KMS-11 (cell line): ENCODE measurements around the gene PLAAT5.

ENCODE experiments used
- H2AFZ ChIP-seq: fragments of 200-600 bp; sonication (generic); 2 replicates; pipeline ENCODE4 v1.6.1; 2016; ENCODE audit warnings: antibody characterized with exemption, mixed run types, low read depth
- H3K27ac ChIP-seq: fragments of 200-600 bp; sonication (generic); 2 replicates; pipeline ENCODE4 v1.6.1; 2016; ENCODE audit warnings: mild to moderate bottlenecking, mixed run types
- H3K27me3 ChIP-seq: fragments of 200-600 bp; sonication (generic); 2 replicates; pipeline ENCODE4 v1.6.1; 2017; ENCODE audit warnings: mild to moderate bottlenecking, low read depth, mixed run types, moderate library complexity; ENCODE audit not compliant: insufficient read depth
- H3K36me3 ChIP-seq: fragments of 200-600 bp; sonication (generic); 2 replicates; pipeline ENCODE4 v1.6.1; 2017; ENCODE audit warnings: mild to moderate bottlenecking, mixed run types; ENCODE audit not compliant: insufficient read depth
- H3K4me1 ChIP-seq: fragments of 200-600 bp; sonication (generic); 2 replicates; pipeline ENCODE4 v1.6.1; 2016; ENCODE audit warnings: mild to moderate bottlenecking, low read depth, mixed run types; ENCODE audit not compliant: poor library complexity, severe bottlenecking
- H3K4me2 ChIP-seq: fragments of 200-600 bp; sonication (generic); 2 replicates; pipeline ENCODE4 v1.7.0; 2016; ENCODE audit warnings: mild to moderate bottlenecking, mixed run types
- H3K4me3 ChIP-seq: fragments of 200-600 bp; sonication (generic); IDR thresholded peaks from 2 replicates; pipeline ENCODE4 v1.6.1; 2017; ENCODE audit warnings: low read depth, low read length, mixed read lengths; ENCODE audit not compliant: insufficient read depth
- H3K79me2 ChIP-seq: fragments of 200-600 bp; sonication (generic); 2 replicates; pipeline ENCODE4 v1.6.1; 2016; ENCODE audit warnings: low read depth, mixed run types; ENCODE audit not compliant: insufficient read depth
- H3K9ac ChIP-seq: fragments of 200-600 bp; sonication (generic); 2 replicates; pipeline ENCODE4 v1.6.1; 2016; ENCODE audit warnings: mild to moderate bottlenecking, mixed run types
- H4K20me1 ChIP-seq: fragments of 200-600 bp; sonication (generic); 2 replicates; pipeline ENCODE4 v1.6.1; 2016; ENCODE audit warnings: mild to moderate bottlenecking, mixed run types; ENCODE audit not compliant: insufficient read depth
- CTCF ChIP-seq: fragments of 200-600 bp; sonication (generic); conservative IDR thresholded peaks from 2 replicates; pipeline ENCODE4 v1.6.1; 2017; ENCODE audit warnings: low read depth, mild to moderate bottlenecking, antibody characterized with exemption, low read length, moderate library complexity, mixed read lengths

The PLAAT5 gene

GRCh38 chr11:63491636-63492372 lies 837 bp upstream of the PLAAT5 start:
- no peaks in the 10 kb centered on the region for H4K20me1 ChIP-seq
- H3K4me2 ChIP-seq: no peak overlapping the region

GRCh38 chr11:63491240-63491587 lies 247 bp upstream of the PLAAT5 start:
- TF ChIP-seq CTCF: no peak
- no peak overlapping the region for H3K27ac ChIP-seq
- no peaks in the 10 kb centered on the region for H4K20me1 ChIP-seq
- H3K36me3 ChIP-seq: no peaks in the 10 kb centered on the region
- H3K4me2 ChIP-seq: no peak overlapping the region
- no peaks in the 10 kb centered on the region for H3K79me2 ChIP-seq
- peaks cover 24% of the 10 kb centered on the region for H3K4me1 ChIP-seq
- H3K4me3 ChIP-seq: no peak overlapping the region
- H3K27me3 ChIP-seq: no peaks in the 10 kb centered on the region
- H3K9ac ChIP-seq: no peak overlapping the region
- no peak overlapping the region for H2AFZ ChIP-seq

More at GRCh38 chr11:63491636-63492372, 837 bp upstream of the PLAAT5 start:
- TF ChIP-seq CTCF: no peak
- peaks cover 24% of the 10 kb centered on the region for H3K4me1 ChIP-seq
- no peaks in the 10 kb centered on the region for H3K27me3 ChIP-seq
- H3K9ac ChIP-seq: no peak overlapping the region
- H3K36me3 ChIP-seq: no peaks in the 10 kb centered on the region
- H3K79me2 ChIP-seq: no peaks in the 10 kb centered on the region
- H3K27ac ChIP-seq: no peak overlapping the region
- H2AFZ ChIP-seq: no peak overlapping the region
- no peak overlapping the region for H3K4me3 ChIP-seq

- H3K79me2 ChIP-seq: no peaks in the 10 kb centered on the region
- H3K9ac ChIP-seq: no peak overlapping the region
- peak; percentile 22; the same call in 1 of the 2 replicates for TF ChIP-seq CTCF
- peak overlapping the region; percentile 55 for H3K4me2 ChIP-seq
- H3K27ac ChIP-seq: no peak overlapping the region
- no peaks in the 10 kb centered on the region for H3K36me3 ChIP-seq
- H4K20me1 ChIP-seq: no peaks in the 10 kb centered on the region
- no peak overlapping the region for H3K4me3 ChIP-seq
- H3K27me3 ChIP-seq: no peaks in the 10 kb centered on the region
- H2AFZ ChIP-seq: no peak overlapping the region
- peaks cover 24% of the 10 kb centered on the region for H3K4me1 ChIP-seq
These were observed 1.1 kb downstream of the PLAAT5 start for GRCh38 chr11:63489879-63490278.

- H3K27me3 ChIP-seq: no peaks in the 10 kb centered on the region
These were observed 2.2 kb downstream of the PLAAT5 start for GRCh38 chr11:63488789-63489188.

More at GRCh38 chr11:63488789-63489188, 2.2 kb downstream of the PLAAT5 start:
- H3K27ac ChIP-seq: no peak overlapping the region
- H2AFZ ChIP-seq: no peak overlapping the region
- no peak overlapping the region for H3K9ac ChIP-seq
- no peak overlapping the region for H3K4me3 ChIP-seq
- no peaks in the 10 kb centered on the region for H4K20me1 ChIP-seq
- no peaks in the 10 kb centered on the region for H3K79me2 ChIP-seq
- H3K36me3 ChIP-seq: no peaks in the 10 kb centered on the region
- H3K4me1 ChIP-seq: peaks cover 24% of the 10 kb centered on the region
- H3K4me2 ChIP-seq: peak overlapping the region; percentile 55
- TF ChIP-seq CTCF: no peak
